DOHH2 (cell line): Measurements from ENCODE around the gene DUS2.

Source experiments
- H3F3A ChIP-seq: fragments of 200-600 bp; sonication (generic), shearing (Covaris generic); 2 replicates; pipeline ENCODE4 v1.6.0; 2016; ENCODE audit warnings: antibody characterized with exemption, mild to moderate bottlenecking; ENCODE audit not compliant: control insufficient read depth, insufficient read depth
- H3K27ac ChIP-seq: fragments of 200-600 bp; sonication (generic); 2 replicates; pipeline ENCODE4 v1.5.1; 2014; ENCODE audit warnings: low read depth, mild to moderate bottlenecking, low read length, moderate library complexity
- H3K27me3 ChIP-seq: fragments of 200-600 bp; sonication (generic); 2 replicates; pipeline ENCODE4 v1.6.1; 2014; ENCODE audit warnings: mild to moderate bottlenecking, low read length, mixed read lengths; ENCODE audit not compliant: control insufficient read depth
- H3K36me3 ChIP-seq: fragments of 200-600 bp; sonication (generic); 2 replicates; pipeline ENCODE4 v1.6.1; 2014; ENCODE audit warnings: mild to moderate bottlenecking, low read length, moderate library complexity, mixed read lengths; ENCODE audit not compliant: control insufficient read depth
- H3K4me1 ChIP-seq: fragments of 200-600 bp; sonication (generic); 2 replicates; pipeline ENCODE4 v1.6.1; 2014; ENCODE audit warnings: mild to moderate bottlenecking, low read length, mixed read lengths; ENCODE audit not compliant: control insufficient read depth
- H3K4me2 ChIP-seq: fragments of 200-600 bp; sonication (generic); 2 replicates; pipeline ENCODE4 v1.6.0; 2014; ENCODE audit warnings: mild to moderate bottlenecking, low read length, moderate library complexity
- H3K4me3 ChIP-seq: fragments of 200-600 bp; sonication (generic); 2 replicates; pipeline ENCODE4 v1.5.1; 2014; ENCODE audit warnings: mild to moderate bottlenecking, low read length, mixed read lengths
- H3K79me2 ChIP-seq: fragments of 200-600 bp; sonication (generic); 2 replicates; pipeline ENCODE4 v1.6.1; 2014; ENCODE audit warnings: mild to moderate bottlenecking, low read length, mixed read lengths; ENCODE audit not compliant: control insufficient read depth
- H3K9me2 ChIP-seq: fragments of 200-600 bp; sonication (generic); replicated peaks from 2 replicates; pipeline ENCODE4 v1.6.1; 2014; ENCODE audit warnings: mild to moderate bottlenecking, low read length, mixed read lengths; ENCODE audit not compliant: control insufficient read depth
- H3K9me3 ChIP-seq: fragments of 200-600 bp; sonication (generic); 2 replicates; pipeline ENCODE4 v1.6.1; 2014; ENCODE audit warnings: antibody characterized with exemption, low read length, mixed read lengths; ENCODE audit not compliant: control insufficient read depth, insufficient read depth
- H4K20me1 ChIP-seq: fragments of 200-600 bp; sonication (generic); 2 replicates; pipeline ENCODE4 v1.6.0; 2014; ENCODE audit warnings: low read depth, mild to moderate bottlenecking, antibody characterized with exemption, low read length, moderate library complexity; ENCODE audit not compliant: control insufficient read depth, insufficient read depth
- EZH2phosphoT487 ChIP-seq: fragments of 200-600 bp; sonication (generic); IDR thresholded peaks from 2 replicates; pipeline ENCODE4 v1.6.1; 2017; ENCODE audit warnings: borderline replicate concordance, mild to moderate bottlenecking, antibody characterized with exemption, low read length, moderate library complexity, mixed read lengths
- TF ChIP-seq, protein P1 (sequence below): fragments of 200-600 bp; sonication (generic); IDR thresholded peaks from one replicate; pipeline ENCODE4 v1.5.1; 2014; ENCODE audit warnings: antibody characterized with exemption, mild to moderate bottlenecking, low read depth, low read length; ENCODE audit not compliant: poor library complexity, severe bottlenecking

The DUS2 gene

GRCh38 chr16:68088130-68088972 is 65.3 kb downstream of the DUS2 start:
- H3K27ac ChIP-seq = no peak overlapping the region
- H3K27me3 ChIP-seq = no peaks in the 10 kb centered on the region
- TF ChIP-seq, protein P1, sequence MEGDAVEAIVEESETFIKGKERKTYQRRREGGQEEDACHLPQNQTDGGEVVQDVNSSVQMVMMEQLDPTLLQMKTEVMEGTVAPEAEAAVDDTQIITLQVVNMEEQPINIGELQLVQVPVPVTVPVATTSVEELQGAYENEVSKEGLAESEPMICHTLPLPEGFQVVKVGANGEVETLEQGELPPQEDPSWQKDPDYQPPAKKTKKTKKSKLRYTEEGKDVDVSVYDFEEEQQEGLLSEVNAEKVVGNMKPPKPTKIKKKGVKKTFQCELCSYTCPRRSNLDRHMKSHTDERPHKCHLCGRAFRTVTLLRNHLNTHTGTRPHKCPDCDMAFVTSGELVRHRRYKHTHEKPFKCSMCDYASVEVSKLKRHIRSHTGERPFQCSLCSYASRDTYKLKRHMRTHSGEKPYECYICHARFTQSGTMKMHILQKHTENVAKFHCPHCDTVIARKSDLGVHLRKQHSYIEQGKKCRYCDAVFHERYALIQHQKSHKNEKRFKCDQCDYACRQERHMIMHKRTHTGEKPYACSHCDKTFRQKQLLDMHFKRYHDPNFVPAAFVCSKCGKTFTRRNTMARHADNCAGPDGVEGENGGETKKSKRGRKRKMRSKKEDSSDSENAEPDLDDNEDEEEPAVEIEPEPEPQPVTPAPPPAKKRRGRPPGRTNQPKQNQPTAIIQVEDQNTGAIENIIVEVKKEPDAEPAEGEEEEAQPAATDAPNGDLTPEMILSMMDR = no peak
- no peak for TF ChIP-seq EZH2phosphoT487
- peak overlapping the region; percentile 85 for H3K4me3 ChIP-seq
- peaks cover 14% of the 10 kb centered on the region; the same call in 1 of the 2 replicates for H4K20me1 ChIP-seq
- H3K4me2 ChIP-seq = peak overlapping the region; percentile 86
- H3F3A ChIP-seq = peaks cover 25% of the 10 kb centered on the region
- H3K9me3 ChIP-seq = no peaks in the 10 kb centered on the region
- peaks cover 65% of the 10 kb centered on the region for H3K4me1 ChIP-seq
- no peaks in the 10 kb centered on the region for H3K36me3 ChIP-seq
- no peaks in the 10 kb centered on the region for H3K9me2 ChIP-seq
- H3K79me2 ChIP-seq = peaks cover 79% of the 10 kb centered on the region

DNA sequence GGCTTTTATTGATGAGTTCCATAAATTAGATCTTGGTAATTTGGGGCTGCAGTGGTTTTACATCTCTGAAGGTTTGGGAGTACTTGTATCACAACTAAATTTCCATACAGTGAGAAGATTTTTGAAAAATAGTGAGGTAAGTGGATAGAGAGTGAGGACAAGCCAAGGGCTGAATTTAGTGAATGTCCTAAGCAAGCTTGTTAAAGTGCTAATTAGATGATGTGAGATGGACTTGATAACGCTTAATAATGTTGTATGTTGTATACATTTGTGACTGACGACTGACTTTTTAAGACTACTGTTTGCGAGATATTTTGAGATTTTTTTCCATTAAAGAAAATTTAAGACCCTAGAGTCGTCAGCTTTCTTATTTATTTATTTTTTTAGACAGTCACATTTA is 66.0 kb downstream of the DUS2 start:
- H3F3A ChIP-seq = peaks cover 25% of the 10 kb centered on the region
- H3K4me3 ChIP-seq = peak overlapping the region; percentile 50
- TF ChIP-seq, protein P1 = no peak
- TF ChIP-seq EZH2phosphoT487 = no peak
- H3K36me3 ChIP-seq = no peaks in the 10 kb centered on the region
- H3K4me2 ChIP-seq = peak overlapping the region; percentile 71
- no peak overlapping the region for H3K27ac ChIP-seq
- H4K20me1 ChIP-seq = peaks cover 14% of the 10 kb centered on the region; the same call in 1 of the 2 replicates
- no peaks in the 10 kb centered on the region for H3K9me2 ChIP-seq
- peaks cover 65% of the 10 kb centered on the region for H3K4me1 ChIP-seq
- H3K27me3 ChIP-seq = no peaks in the 10 kb centered on the region
- no peaks in the 10 kb centered on the region for H3K9me3 ChIP-seq
- peaks cover 86% of the 10 kb centered on the region for H3K79me2 ChIP-seq

DNA sequence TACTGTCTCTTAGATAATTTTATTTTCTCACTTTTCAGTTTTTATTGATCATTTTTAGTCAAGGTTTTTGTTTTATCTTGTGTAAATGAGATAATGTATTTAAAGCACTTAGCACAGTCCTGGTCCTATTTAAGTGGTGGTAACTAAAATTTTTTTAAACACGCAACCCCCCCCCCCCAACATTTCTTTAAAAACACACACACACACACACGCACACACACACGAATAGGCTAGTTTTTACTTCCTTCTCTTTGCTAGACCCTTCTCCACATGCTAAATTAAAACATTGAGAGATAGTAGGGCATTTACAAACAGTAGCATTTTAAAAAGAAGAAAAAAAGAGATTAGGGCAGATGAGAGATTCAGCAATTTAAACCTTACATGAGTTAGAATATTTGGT is 67.0 kb downstream of the DUS2 start:
- H3K4me1 ChIP-seq = peaks cover 67% of the 10 kb centered on the region
- peak overlapping the region; percentile 50 for H3K4me3 ChIP-seq

More for the DNA sequence above, 67.0 kb downstream of the DUS2 start:
- H3K9me3 ChIP-seq = no peaks in the 10 kb centered on the region
- H3K9me2 ChIP-seq = no peaks in the 10 kb centered on the region
- H3K4me2 ChIP-seq = peak overlapping the region; percentile 71
- peaks cover 97% of the 10 kb centered on the region for H3K79me2 ChIP-seq
- H3F3A ChIP-seq = peaks cover 25% of the 10 kb centered on the region
- H3K27ac ChIP-seq = peak overlapping the region; percentile 63
- TF ChIP-seq EZH2phosphoT487 = no peak
- TF ChIP-seq, protein P1 = no peak
- H3K27me3 ChIP-seq = no peaks in the 10 kb centered on the region
- H3K36me3 ChIP-seq = no peaks in the 10 kb centered on the region
- peaks cover 20% of the 10 kb centered on the region for H4K20me1 ChIP-seq
